Measurements from ENCODE around the gene AMPD3.

AMPD3 gene

GRCh38 chr11:10505278-10506007 lies 50.4 kb downstream of the AMPD3 start:
- no peak for FAIRE-seq

GRCh38 chr11:10506008-10506370 lies 50.9 kb downstream of the AMPD3 start:
- FAIRE-seq: no peak

- no peak for FAIRE-seq
Observed at GRCh38 chr11:10511181-10511621, 56.1 kb downstream of the AMPD3 start.

- FAIRE-seq: no peak
Observed at GRCh38 chr11:10514202-10514601, 59.1 kb downstream of the AMPD3 start.

- FAIRE-seq: no peak
Observed at GRCh38 chr11:10514709-10515108, 59.6 kb downstream of the AMPD3 start.

- no peak for FAIRE-seq
Observed at GRCh38 chr11:10515418-10515817, 60.4 kb downstream of the AMPD3 start.

GRCh38 chr11:10518123-10518522 lies 63.1 kb downstream of the AMPD3 start:
- FAIRE-seq: no peak

- no peak for FAIRE-seq
Observed at GRCh38 chr11:10518891-10519290, 63.8 kb downstream of the AMPD3 start.

GRCh38 chr11:10519630-10520029 lies 64.6 kb downstream of the AMPD3 start:
- no peak for FAIRE-seq

GRCh38 chr11:10520562-10520961 lies 65.5 kb downstream of the AMPD3 start:
- no peak for FAIRE-seq

GRCh38 chr11:10522276-10522675 lies 67.2 kb downstream of the AMPD3 start:
- no peak for FAIRE-seq

GRCh38 chr11:10522921-10523320 lies 67.9 kb downstream of the AMPD3 start:
- no peak for FAIRE-seq

GRCh38 chr11:10524471-10524870 lies 69.4 kb downstream of the AMPD3 start:
- FAIRE-seq: no peak

GRCh38 chr11:10526974-10527918 lies 72.2 kb downstream of the AMPD3 start:
- no peak for FAIRE-seq

- peak; percentile 40 for FAIRE-seq
Observed at GRCh38 chr11:10528121-10528520, 73.1 kb downstream of the AMPD3 start.

GRCh38 chr11:10529279-10529678 lies 74.2 kb downstream of the AMPD3 start:
- FAIRE-seq: no peak

- FAIRE-seq: no peak
Observed at GRCh38 chr11:10532526-10532925, 77.5 kb downstream of the AMPD3 start.

GRCh38 chr11:10533323-10533722 lies 78.3 kb downstream of the AMPD3 start:
- no peak for FAIRE-seq

- no peak for FAIRE-seq
Observed at GRCh38 chr11:10534316-10534715, 79.3 kb downstream of the AMPD3 start.

- no peak for FAIRE-seq
Observed at GRCh38 chr11:10537600-10537999, 82.5 kb downstream of the AMPD3 start.

- no peak for FAIRE-seq
Observed at GRCh38 chr11:10538924-10539323, 83.9 kb downstream of the AMPD3 start.

GRCh38 chr11:10539339-10539738 lies 84.3 kb downstream of the AMPD3 start:
- FAIRE-seq: no peak

- no peak for FAIRE-seq
Observed at GRCh38 chr11:10540546-10540914, 85.5 kb downstream of the AMPD3 start.

GRCh38 chr11:10540915-10541560 lies 86.0 kb downstream of the AMPD3 start, which contains the start of gene RNF141:
Gene RNF141 (minus strand): TSS chr11:10541187. CDS start chr11:10534158, 7,029 bp downstream.
- no peak for FAIRE-seq

Measured in TTC549 (cell line).